ENCODE measurements around the gene GATAD1.
"Not testable (repeated sequence)": the region's sequence is repeated elsewhere in the genome, so short reads cannot be mapped to it uniquely, and the experiment has no call there.

- not testable (repeated sequence) for TF ChIP-seq CTCF, POLR2A (IDR thresholded peaks at IDR 0.05)
These were observed 31.9 kb downstream of the GATAD1 start for GRCh38 chr7:92479146-92479545.
